ENCODE results near the gene ZNF638.

GRCh38 chr2:71466301-71467179 lies 135.0 kb downstream of the ZNF638 start:
- TF ChIP-seq CTCF (IDR thresholded peaks at IDR 0.05; ENCODE audit: insufficient read depth, low read length, poor library complexity, severe bottlenecking) (no peak), EZH2phosphoT487 (conservative IDR thresholded peaks at IDR 0.05; ENCODE audit: low read length) (no peak)
